ENCODE data around the gene AP2A1.
A peak's percentile ranks its signal among the peaks of the same experiment; 100 is the strongest.

Gene AP2A1

DNA sequence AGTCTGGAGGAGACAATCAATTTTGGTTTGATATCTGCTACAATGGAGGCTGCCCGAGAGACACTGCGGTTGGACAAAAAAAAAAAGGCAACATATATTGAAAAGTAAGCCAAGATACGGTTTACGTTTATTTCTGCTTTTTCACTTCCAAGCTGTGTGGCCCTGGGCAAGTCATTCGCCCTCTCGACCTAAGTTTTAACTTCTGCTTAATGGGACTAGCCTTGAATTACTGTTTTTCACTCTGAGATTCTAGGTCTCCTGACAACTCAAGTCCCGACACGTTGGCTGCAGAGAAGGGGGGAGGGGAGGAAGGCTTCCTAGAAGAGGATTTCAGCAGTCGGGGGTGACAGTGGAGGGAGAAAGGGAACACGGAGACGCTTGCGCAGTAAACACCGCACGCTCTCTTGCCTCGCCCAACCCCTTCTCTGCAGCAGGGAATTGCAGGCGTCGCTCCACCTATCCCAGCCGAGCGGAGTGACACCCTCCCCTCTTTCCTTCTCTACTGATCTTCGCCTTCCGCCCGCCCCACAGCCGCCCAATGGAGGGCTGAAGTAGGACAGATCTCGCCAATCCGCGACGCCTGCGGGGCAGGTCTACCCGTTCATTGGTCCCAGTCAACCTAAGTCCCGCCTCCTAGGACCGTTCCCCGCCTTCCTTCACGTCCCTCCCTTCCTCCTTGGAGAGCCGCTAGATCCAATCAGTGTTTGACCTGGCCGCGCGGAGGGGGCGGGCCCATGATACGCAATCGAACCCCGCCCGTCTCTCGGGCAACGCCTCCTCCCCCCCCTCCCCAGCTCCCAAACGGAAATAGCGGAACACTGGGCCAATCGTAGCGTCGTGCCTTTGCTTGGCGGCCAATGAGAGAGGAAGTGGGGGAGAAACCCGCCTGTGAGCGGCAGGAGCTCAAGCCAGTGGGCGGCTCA is 533 bp upstream of the AP2A1 start:
- DNase-seq (ENCODE audit: low read depth in 2 of 2), result peak; percentile 97

DNA sequence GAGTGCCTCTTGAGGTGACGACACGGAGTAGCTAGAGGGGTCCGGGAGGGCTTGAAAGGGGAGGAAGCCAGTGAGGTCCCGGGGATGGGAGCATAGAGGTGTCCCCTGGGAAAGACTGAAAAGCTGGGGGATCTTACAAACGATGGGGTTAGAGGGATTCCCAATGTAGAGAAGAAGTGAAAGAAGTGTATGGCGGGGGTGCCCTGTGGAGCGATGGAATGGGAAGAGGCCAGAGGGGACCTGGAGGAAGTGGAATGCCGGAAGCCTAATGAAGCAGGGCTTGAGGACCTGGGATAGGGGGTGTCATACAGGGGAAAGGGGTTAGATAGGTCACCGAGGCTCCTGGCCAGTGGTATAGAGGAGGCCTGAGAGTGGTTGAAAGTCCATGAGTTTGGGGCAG is 580 bp downstream of the AP2A1 start:
- no peak for DNase-seq (ENCODE audit: low read depth in 2 of 2)

DNA sequence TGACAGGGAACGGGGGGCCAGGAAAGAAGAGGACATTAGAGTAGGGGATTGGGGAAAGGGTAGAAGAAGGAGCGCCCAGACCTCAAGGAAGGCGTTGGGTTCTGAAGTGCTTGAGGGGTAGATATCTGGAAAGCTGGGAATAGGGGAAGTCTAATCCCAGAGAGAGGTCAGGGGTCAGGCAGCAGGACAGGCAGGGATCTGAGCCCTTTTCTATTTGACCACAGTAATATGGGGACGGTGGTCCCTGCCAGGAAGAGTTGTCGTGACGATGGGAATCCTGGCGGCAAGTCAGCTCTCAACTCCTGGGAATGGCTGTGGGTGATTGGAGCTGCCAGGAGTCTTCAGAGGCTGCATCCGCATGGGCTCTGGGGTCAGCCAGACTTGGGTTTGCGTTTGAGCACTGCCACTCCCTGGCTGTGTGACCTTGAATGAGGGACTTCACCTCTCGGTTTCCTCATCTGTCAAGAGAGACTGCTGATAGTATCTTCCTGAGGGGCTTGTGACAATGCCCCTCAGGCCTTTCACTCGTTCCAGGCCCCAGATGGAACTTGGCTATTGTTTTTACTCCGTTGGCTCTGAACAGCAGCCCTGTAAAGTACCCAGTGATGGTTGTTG is 1.3 kb downstream of the AP2A1 start:
- no peak for DNase-seq (ENCODE audit: low read depth in 2 of 2)

GRCh38 chr19:49770529-49770928 is 3.7 kb downstream of the AP2A1 start:
- DNase-seq (ENCODE audit: low read depth in 2 of 2), result no peak

GRCh38 chr19:49771674-49772139 is 4.9 kb downstream of the AP2A1 start:
- no peak for DNase-seq (ENCODE audit: low read depth in 2 of 2)

DNA sequence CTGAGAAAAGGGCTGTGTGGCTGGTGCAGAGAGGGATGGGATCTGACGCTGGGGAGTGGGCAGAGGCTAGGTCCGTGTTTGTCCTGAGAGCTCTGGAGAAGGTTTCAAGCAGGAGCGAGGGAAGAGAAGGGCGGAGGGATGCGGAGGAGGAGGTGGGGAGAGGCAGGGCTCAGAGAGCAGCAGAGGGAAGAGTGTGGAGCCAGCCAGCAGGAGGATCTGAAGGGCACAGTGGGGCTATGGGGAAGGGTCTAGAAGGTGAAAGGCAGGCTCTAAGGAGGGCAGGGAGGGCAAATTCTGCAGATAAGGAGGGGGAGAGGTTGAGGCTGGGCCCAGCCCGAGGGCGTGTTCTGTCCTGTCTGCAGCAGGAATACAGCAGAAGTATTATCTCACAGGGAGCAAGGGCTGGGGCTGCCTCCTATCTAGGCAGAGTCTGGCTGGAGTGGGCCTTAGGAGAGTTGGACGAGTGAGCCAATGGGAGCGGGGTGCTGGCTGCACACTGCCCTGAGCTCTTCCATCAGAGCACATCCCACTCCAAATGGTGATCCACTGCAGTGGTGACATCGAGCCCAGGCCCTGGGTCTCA is 6.1 kb downstream of the AP2A1 start:
- no peak for DNase-seq (ENCODE audit: low read depth in 2 of 2)

DNA sequence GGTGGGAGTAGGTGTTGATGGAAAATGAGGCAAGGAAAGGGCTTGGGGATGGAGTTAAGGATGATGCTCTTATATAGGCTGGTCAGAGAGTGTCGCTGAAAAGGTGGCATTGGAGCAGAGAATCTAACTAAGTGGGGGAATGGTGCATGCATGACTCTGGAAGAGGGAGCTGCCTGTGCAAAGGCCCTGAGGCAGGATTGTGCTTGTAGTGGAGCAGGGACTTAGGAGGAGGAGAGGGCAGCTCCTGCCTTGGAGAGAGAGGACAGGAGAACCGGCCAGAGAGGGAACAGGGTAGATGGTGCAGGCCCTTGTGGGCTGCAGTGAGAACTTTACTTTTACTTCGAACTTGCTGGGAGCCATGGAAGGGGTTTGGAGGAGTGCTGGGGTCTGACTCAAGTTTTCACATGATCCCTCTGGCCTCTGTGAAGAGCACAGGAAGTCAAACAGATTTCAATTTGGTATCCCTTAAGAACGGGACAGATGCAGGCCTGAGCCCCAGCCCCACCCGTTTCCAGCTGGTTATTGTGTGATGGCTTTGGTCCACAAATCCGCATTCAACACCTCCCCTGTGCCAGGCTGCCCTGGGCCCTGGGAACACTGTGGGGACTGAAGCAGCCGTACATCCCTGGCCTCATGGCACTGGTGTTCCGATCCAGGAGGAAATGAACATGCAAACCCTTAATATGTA is 7.0 kb downstream of the AP2A1 start:
- no peak for DNase-seq (ENCODE audit: low read depth in 2 of 2)

- no peak for DNase-seq (ENCODE audit: low read depth in 2 of 2)
Measured at GRCh38 chr19:49774969-49775368, 8.2 kb downstream of the AP2A1 start.

- no peak for DNase-seq (ENCODE audit: low read depth in 2 of 2)
Measured at GRCh38 chr19:49775742-49776370, 9.1 kb downstream of the AP2A1 start.

- no peak for DNase-seq (ENCODE audit: low read depth in 2 of 2)
Measured at GRCh38 chr19:49776371-49776764, 9.6 kb downstream of the AP2A1 start.

GRCh38 chr19:49779731-49780555 is 13.1 kb downstream of the AP2A1 start:
- DNase-seq (ENCODE audit: low read depth in 2 of 2), result no peak

- DNase-seq (ENCODE audit: low read depth in 2 of 2), result no peak
Measured at GRCh38 chr19:49780861-49781260, 14.1 kb downstream of the AP2A1 start.

- no peak for DNase-seq (ENCODE audit: low read depth in 2 of 2)
Measured at GRCh38 chr19:49781394-49781793, 14.6 kb downstream of the AP2A1 start.

DNA sequence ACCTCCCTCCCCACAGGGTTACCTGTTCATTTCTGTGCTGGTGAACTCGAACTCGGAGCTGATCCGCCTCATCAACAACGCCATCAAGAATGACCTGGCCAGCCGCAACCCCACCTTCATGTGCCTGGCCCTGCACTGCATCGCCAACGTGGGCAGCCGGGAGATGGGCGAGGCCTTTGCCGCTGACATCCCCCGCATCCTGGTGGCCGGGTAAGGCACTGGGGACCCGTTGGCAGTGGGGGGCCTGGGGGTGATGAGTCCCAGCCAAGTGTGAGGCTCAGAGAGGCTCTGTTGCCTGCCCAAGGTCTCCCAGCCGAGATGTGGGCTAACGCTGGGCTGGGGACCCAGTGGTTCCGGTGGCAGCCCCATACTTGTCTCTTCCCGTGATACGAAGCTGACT is 15.7 kb downstream of the AP2A1 start:
- no peak for DNase-seq (ENCODE audit: low read depth in 2 of 2)

GRCh38 chr19:49786376-49786820 is 19.6 kb downstream of the AP2A1 start:
- DNase-seq (ENCODE audit: low read depth in 2 of 2), result no peak

DNA sequence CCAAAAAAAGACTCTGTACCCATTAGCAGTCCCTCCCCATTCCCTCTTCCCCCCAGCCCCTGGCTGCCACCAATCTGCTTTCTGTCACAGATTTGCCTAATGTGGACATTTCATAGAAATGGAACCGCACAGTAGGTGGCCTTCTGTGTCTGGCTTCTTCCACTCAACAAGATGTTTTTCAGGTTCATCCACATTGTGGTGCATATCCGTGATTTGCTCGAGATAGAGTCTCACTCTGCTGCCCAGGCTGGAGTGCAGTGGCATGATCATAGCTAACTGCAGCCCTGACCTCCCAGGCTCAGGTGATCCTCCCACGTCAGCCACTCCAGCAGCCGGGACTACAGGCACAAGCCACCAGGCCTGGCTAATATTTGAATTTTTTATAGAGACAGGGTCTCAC is 20.9 kb downstream of the AP2A1 start:
- no peak for DNase-seq (ENCODE audit: low read depth in 2 of 2)

DNA sequence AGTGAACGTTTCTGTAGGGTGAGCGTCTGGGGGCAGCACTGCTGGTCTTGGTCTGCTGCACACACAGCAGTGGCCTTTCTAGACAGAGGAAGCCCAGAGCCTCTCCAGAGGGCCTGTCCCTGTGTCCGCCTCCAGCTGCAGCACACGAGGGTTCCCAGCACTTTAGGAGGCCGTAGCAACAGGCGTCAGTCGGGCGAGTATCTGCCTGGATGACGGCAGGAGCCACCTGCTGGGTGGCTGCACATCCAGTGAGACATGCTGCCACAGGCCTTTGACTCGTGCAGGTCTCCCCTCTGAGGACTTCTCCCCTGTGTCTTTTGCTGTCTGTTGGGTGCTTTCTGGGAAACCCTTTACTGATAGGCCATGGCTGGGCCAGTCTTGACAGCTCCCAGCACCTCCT is 22.1 kb downstream of the AP2A1 start:
- DNase-seq (ENCODE audit: low read depth in 2 of 2), result no peak

DNA sequence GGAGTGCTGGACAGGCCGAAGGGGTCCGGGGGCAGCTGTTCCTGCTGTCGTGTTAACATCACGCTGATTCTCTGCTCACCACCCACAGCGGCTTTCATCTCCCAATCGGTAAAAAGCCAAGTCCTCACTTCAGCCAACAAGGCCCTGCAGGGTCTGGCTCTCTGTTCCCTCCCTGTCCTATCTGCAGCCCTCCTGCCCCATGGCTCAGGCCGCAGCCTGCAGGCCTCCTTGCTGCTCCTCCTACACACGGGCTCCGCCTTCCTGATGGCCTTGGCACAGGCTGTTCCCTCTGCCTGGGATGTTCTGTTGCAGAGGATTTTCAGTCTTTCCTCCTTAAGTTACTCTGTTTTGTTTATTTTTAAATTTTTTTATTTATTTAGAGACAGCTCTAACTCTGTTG is 24.1 kb downstream of the AP2A1 start:
- no peak for DNase-seq (ENCODE audit: low read depth in 2 of 2)

GRCh38 chr19:49791776-49792445 is 25.1 kb downstream of the AP2A1 start:
- DNase-seq (ENCODE audit: low read depth in 2 of 2), result no peak
